Right lobe of liver (tissue), 6 donors: Measurements from ENCODE around the gene TCFL5. TPM values are rescaled to one million over a fixed set of nuclear protein-coding genes. Genes with fewer than 3 reads are reported as not detected.

Source experiments
- ATAC-seq, 4 donors: fragments of 200-7000 bp; cut with Tn5 transposase; one replicate each; pipeline ENCODE4 v1.9.1; 2020; ENCODE audit warnings: mild to moderate bottlenecking in 4 of 4, moderate library complexity in 4 of 4
- DNase-seq, 3 donors: peaks; one replicate each; pipeline ENCODE4 v3.0.0-alpha.2; 2020
- H3K27ac ChIP-seq, 3 donors: fragments of 200-600 bp; one replicate each; pipeline ENCODE4 v1.8.0; 2022
- H3K27me3 ChIP-seq, 2 donors: fragments of 200-600 bp; one replicate each; pipeline ENCODE4 v1.8.0; 2022
- H3K36me3 ChIP-seq, 4 donors: fragments of 200-600 bp; sonication (generic) in 1 of 4; one replicate each; pipeline versions ENCODE4 v1.5.1 to v1.8.0; 2017 to 2022; ENCODE audit warnings: control low read depth in 1 of 4
- H3K4me1 ChIP-seq, 4 donors: fragments of 200-600 bp; sonication (generic) in 1 of 4; one replicate each; pipeline versions ENCODE4 v1.5.1 to v1.8.0; 2017 to 2022; ENCODE audit warnings: control low read depth in 1 of 4
- H3K4me3 ChIP-seq, 3 donors: fragments of 200-600 bp; one replicate each; pipeline ENCODE4 v1.8.0; 2022
- H3K9me3 ChIP-seq, 4 donors: fragments of 200-600 bp; sonication (generic) in 1 of 4; one replicate each; pipeline versions ENCODE4 v1.5.1 to v1.8.0; 2017 to 2022; ENCODE audit warnings: control low read depth in 1 of 4
- CTCF ChIP-seq, 4 donors: fragments of 200-600 bp in 3 of 4; fragments of 450-650 bp in 1 of 4; IDR thresholded peaks; one replicate each; pipeline versions ENCODE4 v1.5.1 to v1.8.0; 2016 to 2022; ENCODE audit warnings: antibody characterized with exemption in 4 of 4, mild to moderate bottlenecking in 2 of 4
- POLR2A ChIP-seq: fragments of 450-650 bp; IDR thresholded peaks from one replicate; pipeline ENCODE4 v1.6.1; 2017; ENCODE audit warnings: antibody characterized with exemption, mild to moderate bottlenecking
- WGBS: methylation state at CpG from one replicate; pipeline ENCODE4 v1.1.6; 2018; ENCODE audit warnings: low coverage, low lambda C conversion rate; ENCODE audit not compliant: insufficient coverage; ENCODE audit errors: missing lambda C conversion rate; 5-methylcytosine and 5-hydroxymethylcytosine counted together
- intact Hi-C, 2 donors: fragments of 100-400 bp; cut with DNase I; formaldehyde crosslinking; loops; one replicate each; pipeline versions ENCODE4 v1.11.2 to v1.14.1; 2022
- total RNA-seq, 6 experiments: library from RNA; depleted of rRNA in 2 of 6; stranded (reverse); fragments of >200 nt in 2 of 6; fragmentation: NEBNext Ultra II Directional in 3 of 6; extraction: Animal tissue kit (Norgen Biotek cat#: 25700) in 3 of 6; gene quantifications; one replicate each; pipeline versions ENCODE4 v1.1.0 to v1.2.4, GENCODE V29; 2016 to 2023
- donor health status: DM: no; HTN: yes; CAD: no.
- donor health status: DM: no; HTN: no; CAD: no.
- donor health status: DM: no; HTN: no; CAD: no.
- donor health status: DM: no; HTN: yes; CAD: no.
- donor health status: DM: no; HTN: yes; CAD: no.

The TCFL5 gene
- total RNA-seq, 6 experiments from 2014 or later = 2.9 to 5.1 (median 3.9) TPM

GRCh38 chr20:62889411-62889810, 27.8 kb upstream of the TCFL5 start:
- Histone ChIP-seq H3K4me3 (no peak overlapping the region), H3K36me3 (peaks cover 6 to 76% (median 42%) of the 10 kb centered on the region in 4 donors), H3K9me3 (no peaks in the 10 kb centered on the region), H3K27me3 (no peaks in the 10 kb centered on the region), H3K27ac (no peak overlapping the region), H3K4me1 (peaks cover 0 to 21% (median 10%) of the 10 kb centered on the region in 4 donors)
- intact Hi-C loops = no loop called here
- no peak for TF ChIP-seq CTCF (IDR thresholded peaks at IDR 0.05)
- no peak for TF ChIP-seq POLR2A
- ATAC-seq (no peak), DNase-seq (peak in 1 of 3 donors; percentile 22)
- 90% methylated on average over 3 of the region's 8 CpGs for WGBS

GRCh38 chr20:62888910-62889309, 27.3 kb upstream of the TCFL5 start:
- peak; percentile 36 to 52 (median 40) for ATAC-seq
- no peak overlapping the region for H3K4me3 ChIP-seq
- no peak for TF ChIP-seq CTCF (IDR thresholded peaks at IDR 0.05)
- no peak for TF ChIP-seq POLR2A
- H3K9me3 ChIP-seq = no peaks in the 10 kb centered on the region
- no peaks in the 10 kb centered on the region for H3K27me3 ChIP-seq
- DNase-seq = peak in 1 of 3 donors; percentile 61
- H3K27ac ChIP-seq = no peak overlapping the region
- WGBS = 51% methylated on average over 7 of the region's 17 CpGs
- peaks cover 0 to 21% (median 10%) of the 10 kb centered on the region in 4 donors for H3K4me1 ChIP-seq
- intact Hi-C loops = no loop called here
- peaks cover 6 to 71% (median 38%) of the 10 kb centered on the region in 4 donors for H3K36me3 ChIP-seq

GRCh38 chr20:62888406-62888805, 26.8 kb upstream of the TCFL5 start:
- Histone ChIP-seq H3K4me1 (peaks cover 0 to 21% (median 10%) of the 10 kb centered on the region in 4 donors), H3K27ac (no peak overlapping the region), H3K27me3 (no peaks in the 10 kb centered on the region), H3K9me3 (no peaks in the 10 kb centered on the region), H3K4me3 (no peak overlapping the region), H3K36me3 (peaks cover under 1 to 66% (median 33%) of the 10 kb centered on the region in 4 donors)
- intact Hi-C loops = no loop called here
- TF ChIP-seq POLR2A (no peak), CTCF (IDR thresholded peaks at IDR 0.05) (no peak)
- peak in 1 of 3 donors; percentile 50 for DNase-seq
- WGBS = 89% methylated on average over 6 of the region's 16 CpGs
- ATAC-seq = peak in 1 of 4 donors; percentile 3

GRCh38 chr20:62887860-62888239, 26.2 kb upstream of the TCFL5 start:
- Histone ChIP-seq H3K4me3 (no peak overlapping the region), H3K36me3 (peaks cover 0 to 61% (median 27%) of the 10 kb centered on the region in 4 donors), H3K27me3 (no peaks in the 10 kb centered on the region), H3K4me1 (peaks cover 0 to 21% (median 10%) of the 10 kb centered on the region in 4 donors), H3K9me3 (no peaks in the 10 kb centered on the region), H3K27ac (no peak overlapping the region)
- no peak for ATAC-seq
- DNase-seq = peak in 1 of 3 donors; percentile 31
- intact Hi-C loops = no loop called here
- no peak for TF ChIP-seq POLR2A
- TF ChIP-seq CTCF (IDR thresholded peaks at IDR 0.05) = no peak
- 80% methylated on average over 2 of the region's 7 CpGs for WGBS
